SHP77 treated with DMSO at 0.1 percent for 48 hours (cell line): ENCODE results near the gene POLE.
A peak's percentile ranks its signal among the peaks of the same experiment; 100 is the strongest.

Source experiments
- DNase-seq: peaks from one replicate; lab custom pipeline; 2025; lab: John Stamatoyannopoulos, UW

The POLE gene, protein sequence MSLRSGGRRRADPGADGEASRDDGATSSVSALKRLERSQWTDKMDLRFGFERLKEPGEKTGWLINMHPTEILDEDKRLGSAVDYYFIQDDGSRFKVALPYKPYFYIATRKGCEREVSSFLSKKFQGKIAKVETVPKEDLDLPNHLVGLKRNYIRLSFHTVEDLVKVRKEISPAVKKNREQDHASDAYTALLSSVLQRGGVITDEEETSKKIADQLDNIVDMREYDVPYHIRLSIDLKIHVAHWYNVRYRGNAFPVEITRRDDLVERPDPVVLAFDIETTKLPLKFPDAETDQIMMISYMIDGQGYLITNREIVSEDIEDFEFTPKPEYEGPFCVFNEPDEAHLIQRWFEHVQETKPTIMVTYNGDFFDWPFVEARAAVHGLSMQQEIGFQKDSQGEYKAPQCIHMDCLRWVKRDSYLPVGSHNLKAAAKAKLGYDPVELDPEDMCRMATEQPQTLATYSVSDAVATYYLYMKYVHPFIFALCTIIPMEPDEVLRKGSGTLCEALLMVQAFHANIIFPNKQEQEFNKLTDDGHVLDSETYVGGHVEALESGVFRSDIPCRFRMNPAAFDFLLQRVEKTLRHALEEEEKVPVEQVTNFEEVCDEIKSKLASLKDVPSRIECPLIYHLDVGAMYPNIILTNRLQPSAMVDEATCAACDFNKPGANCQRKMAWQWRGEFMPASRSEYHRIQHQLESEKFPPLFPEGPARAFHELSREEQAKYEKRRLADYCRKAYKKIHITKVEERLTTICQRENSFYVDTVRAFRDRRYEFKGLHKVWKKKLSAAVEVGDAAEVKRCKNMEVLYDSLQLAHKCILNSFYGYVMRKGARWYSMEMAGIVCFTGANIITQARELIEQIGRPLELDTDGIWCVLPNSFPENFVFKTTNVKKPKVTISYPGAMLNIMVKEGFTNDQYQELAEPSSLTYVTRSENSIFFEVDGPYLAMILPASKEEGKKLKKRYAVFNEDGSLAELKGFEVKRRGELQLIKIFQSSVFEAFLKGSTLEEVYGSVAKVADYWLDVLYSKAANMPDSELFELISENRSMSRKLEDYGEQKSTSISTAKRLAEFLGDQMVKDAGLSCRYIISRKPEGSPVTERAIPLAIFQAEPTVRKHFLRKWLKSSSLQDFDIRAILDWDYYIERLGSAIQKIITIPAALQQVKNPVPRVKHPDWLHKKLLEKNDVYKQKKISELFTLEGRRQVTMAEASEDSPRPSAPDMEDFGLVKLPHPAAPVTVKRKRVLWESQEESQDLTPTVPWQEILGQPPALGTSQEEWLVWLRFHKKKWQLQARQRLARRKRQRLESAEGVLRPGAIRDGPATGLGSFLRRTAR (N-terminal part only)

DNA sequence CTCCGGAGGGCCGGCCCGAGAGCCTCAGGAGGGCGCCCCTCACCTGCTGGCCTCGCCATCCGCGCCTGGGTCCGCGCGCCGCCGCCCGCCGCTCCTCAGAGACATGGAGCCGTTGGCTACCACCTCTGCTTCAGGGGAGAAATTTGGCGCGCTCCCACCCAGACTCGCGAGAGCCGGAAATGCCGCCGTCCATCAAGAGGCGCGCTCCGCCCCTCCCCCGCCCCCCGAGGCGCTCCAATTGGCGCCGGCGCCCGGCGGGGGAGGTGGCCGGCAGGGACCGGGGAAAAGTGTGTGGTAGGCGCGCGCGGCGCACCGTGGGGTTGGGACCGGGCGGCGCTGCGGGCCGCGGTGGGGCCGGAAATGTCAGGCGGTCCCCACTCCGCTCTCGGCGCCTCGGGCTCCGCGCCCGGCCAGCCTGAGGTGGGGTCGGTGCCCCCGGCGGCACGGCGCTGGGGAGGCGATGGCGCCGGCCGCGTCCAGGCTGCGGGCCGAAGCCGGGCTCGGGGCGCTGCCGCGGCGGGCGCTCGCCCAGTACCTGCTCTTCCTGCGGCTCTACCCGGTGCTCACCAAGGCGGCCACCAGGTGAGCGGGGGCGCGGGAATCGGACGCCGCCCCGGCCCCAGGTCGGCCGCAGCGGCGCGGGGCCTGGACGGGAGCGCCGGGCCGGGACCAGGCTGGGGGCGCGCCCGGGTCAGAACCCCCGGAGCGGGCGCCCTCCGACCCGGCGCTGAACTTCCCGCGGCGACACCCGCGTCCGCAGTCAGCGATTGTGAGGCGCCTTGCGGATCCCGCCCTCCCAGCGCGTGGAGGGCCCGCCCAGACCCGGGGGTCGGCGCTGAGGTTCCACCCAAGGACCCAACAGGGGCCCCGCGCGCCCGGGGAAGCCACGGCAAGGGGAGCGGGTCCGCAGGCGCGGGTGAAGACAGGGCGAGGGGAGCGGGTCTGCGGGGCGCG is at the start of gene POLE, which contains the start of gene PXMP2:
POLE (minus strand) TSS at position 132 of the 954 bp plus-strand sequence; CDS start at position 105, 27 bp downstream.
PXMP2 (plus strand) TSS at position 377 of the 954 bp plus-strand sequence; CDS start at position 461, 84 bp downstream.
- DNase-seq = peak; percentile 95

DNA sequence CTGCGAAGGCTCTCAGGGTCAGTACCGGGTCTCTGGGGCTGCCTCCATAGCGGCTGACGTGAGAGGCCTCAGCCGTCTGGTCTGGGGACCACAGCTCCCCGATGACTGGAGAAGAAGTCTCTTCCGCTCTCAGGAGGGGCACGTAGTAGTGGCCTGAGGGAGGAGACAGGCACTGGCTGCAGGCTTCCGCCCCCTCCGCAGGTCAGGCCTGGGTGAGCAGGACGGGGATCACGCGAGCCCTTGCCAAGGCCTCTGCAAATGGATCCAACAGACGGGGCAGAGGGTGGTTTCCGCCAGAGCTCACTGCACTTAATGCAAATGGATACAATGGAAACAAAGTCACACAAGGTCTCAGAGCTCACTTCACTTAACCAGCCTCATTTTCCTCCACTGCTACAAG is 49.8 kb upstream of the POLE start:
- no peak for DNase-seq

DNA sequence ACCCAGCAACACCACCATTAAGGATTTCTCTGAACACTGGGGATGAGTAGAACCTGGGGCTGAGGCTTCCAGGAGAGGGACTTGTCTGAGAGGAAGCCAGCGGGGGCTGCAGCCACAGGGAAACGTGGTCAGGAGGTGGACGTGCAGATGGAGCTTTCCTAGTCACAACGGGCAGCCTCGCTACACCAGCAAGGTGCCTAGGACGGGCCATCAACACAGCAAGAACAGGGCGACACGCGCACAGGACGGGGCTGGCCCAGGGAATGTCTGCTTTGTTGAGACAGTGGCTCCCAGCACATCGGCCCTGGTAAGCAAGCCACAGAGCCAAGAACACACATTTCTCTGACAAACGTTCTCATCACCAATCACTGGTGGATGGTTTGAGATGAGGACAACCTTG is 49.2 kb upstream of the POLE start:
- DNase-seq = no peak

DNA sequence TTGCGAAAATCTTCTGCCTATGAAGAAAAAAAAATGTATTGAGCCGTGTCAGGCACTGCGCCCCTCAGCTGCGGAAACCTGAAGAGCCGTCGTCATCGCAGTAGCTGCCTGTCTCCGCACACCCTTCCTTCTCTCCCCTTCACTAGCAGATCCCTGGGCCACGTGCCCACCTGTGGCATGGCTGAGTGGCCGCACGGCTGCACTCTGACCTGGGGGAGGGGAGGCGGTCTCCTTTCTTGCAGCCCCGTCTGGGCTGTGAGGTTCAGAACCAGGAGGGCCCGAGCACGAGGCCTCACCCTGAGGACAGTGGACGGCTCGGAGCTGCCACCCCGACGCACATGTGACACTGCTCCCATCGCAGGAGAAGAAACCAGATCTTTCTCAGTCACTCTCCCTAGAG is 48.4 kb upstream of the POLE start:
- no peak for DNase-seq

DNA sequence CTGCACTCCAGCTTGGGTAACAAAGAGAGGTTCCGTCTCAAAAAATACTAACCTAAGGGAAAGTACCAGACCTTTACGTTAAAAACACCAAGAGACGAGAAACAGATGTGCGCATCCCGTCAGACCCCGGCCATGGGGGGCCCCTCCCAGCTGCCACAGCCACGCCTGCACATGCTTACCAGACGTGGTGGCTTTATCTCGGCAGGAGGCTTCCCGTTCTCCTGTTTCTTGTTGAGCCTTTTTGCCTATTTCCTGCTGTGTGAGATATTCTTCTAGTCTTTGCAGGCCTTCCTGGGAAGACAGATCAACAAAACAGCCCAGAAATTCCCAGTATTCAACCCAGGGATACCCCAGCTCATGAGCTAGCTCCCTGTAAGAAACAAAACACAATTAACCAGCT is 47.1 kb upstream of the POLE start:
- DNase-seq = no peak

DNA sequence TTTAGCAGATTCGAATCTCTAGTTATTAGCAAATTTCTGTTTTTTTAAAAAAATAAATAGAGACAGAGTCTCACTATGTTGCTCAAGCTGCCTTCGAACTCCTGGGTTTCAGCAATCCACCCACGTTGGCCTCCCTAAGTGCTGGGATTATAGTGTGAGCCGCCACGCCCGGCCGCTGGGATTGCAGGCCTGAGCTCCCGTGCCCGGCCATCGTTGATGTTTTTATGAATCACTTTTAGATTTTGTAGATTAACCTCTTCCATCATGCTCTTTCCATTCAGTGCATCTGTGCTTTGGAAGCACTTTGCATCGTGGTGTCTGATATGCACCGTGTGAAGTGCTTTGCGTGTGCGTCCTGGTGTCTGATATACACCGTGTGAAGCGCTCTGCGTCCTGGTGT is 44.4 kb upstream of the POLE start:
- no peak for DNase-seq

DNA sequence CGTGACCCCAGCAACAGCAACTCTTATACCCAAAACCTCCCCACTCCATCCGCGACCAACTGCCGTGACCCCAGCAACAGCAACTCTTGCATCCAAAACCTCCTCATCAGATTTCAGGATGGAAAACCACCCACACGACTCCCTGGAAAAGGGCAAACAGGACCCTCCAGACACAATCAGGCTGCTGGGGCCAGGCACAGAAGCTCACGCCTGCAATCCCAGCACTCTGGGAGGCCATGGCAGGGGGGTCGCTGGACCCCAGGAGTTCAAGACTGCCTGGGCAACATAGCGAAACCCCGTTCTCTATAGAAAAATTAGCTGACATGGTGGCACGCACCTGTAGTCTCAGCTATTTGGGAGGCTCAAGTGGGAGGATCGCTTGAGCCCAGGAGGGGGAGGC is 43.2 kb upstream of the POLE start:
- no peak for DNase-seq

DNA sequence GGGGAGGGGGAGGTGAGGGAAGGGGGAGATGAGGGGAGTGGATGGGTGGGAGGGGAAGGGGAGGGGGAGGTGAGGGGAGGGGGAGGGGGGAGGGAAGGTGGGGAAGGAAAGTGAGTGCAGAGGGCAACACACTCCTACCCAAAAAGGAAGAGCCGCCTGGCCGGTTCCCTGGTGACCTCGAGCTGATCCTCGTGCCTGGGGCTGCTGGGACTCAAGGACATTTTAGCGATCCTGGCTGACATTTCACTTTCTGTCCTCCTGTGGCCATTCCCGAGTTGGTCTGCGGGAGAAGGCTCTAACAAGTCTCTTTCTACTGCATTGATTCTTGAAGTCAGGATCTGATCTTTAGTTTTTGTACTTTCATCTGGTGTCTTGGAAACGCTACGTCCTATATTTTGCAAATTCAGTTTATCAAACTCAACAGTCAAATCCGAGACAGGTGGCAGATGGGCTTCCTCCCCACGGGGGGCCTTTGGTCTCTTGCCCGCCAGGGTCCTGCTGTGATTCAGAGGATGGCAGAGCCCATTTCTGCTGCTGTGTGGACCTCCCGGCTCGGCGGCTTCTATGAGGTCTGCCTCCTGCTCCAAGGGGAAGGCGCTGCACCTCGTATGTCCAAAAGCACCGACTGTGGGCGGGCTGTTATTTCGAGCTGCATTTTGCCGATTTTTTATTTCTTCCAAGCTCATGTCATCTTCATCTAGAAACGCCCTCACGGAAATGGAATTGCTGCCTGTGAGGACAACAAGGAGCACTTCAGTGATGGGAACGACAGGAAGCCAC is 42.6 kb upstream of the POLE start:
- DNase-seq = no peak

DNA sequence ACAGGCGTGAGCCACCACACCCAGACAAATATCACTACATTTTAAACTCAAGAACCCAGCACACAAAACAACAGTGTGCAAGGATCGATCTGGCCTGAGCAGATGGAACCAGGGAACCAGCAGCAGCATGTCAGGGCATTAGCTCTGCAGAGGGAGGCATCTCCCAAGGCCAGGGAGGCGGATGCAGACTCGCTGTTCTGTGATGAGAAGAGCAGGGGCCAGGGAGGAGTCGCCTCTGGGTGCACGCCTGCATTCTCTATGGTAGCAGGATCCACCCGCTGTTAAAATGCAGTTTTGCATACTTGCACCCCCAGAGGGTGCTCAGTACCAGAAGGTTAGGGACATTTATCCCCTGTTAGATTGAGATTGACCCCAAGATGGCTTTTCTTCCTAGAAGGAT is 41.4 kb upstream of the POLE start:
- DNase-seq = no peak

DNA sequence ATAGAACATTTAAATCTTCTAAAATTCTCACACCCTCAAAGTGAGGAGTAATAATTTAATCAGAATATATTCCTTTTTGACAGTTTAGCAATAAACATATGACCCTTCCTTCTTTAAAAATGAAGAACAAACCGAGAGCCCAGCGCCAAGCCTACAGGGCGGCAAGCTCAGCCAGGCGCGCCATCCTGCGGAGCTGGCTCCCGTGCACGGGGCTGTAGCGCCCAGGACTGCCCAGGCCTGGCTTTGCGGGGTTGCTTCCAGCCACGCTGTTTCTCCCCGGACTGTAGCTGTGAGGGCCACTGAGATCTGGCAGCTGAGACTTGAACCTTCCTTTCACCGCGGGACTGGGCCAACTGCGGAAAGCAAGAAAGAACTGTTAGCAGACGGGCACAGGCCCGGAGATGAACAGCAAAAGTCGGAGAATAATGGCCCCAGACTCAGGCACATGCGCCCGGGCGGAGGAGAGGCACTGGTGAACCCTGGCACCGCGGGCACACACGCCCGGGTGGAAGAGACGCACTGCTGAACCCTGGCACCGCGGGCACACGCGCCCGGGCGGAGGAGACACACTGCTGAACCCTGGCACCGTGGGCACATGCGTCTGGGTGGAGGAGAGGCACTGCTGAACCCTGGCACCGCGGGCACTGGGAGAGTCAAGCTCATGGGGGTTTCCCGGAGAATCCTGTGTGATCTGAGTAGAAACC is 40.1 kb upstream of the POLE start:
- DNase-seq = no peak

DNA sequence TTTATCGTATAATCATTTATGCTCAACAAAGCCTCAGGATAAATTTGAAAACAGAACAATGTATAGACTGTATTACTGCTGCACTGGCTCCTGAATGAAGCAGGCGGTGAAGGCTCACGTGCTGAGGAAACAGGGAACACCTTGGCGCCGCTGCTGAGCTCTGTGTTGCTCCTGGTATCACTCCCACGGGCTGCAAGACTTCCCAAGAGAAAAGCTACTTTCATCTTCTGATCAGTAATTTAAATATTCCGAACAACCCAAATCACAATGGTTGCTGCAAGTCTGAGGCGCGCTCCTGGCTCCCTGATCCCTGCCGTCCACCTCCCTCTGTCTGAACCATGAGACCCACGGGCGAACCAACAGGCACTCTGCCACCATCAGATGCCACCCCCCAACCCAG is 39.2 kb upstream of the POLE start:
- no peak for DNase-seq

DNA sequence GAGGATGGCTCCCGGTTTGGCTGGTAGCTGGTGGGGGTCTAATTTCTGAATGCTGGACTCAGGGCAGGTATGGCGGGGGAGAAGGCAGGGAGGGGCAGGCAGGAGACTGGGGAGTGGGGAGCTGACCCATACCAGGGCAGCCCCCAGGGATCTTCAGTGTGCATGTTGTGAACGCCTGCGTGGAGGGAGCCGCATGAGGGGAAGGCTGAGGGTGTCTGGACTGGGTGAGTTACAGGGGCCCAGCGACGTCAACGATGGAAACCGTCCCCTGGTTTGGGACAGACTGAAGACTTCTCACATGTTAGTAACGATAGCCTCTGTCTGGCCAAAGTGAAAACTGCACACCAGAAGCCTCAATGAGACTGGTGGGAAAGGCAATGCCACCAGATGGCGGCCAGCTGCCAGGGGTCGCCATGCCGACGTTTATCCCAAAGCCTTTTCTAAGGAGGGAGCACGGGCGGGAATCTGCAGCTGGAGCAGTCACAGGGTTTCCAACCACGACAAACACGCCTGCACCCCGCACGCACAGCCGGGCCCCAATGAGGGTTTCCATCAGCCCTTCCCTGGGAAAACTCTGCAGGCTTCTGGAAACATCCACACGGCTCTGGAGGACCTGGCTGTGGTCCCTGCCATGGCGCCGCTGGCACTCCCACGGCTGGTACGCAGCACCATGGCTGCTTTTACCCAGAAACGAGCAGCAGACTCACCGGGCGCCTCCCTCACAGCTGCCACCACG is 37.5 kb upstream of the POLE start:
- DNase-seq = no peak

DNA sequence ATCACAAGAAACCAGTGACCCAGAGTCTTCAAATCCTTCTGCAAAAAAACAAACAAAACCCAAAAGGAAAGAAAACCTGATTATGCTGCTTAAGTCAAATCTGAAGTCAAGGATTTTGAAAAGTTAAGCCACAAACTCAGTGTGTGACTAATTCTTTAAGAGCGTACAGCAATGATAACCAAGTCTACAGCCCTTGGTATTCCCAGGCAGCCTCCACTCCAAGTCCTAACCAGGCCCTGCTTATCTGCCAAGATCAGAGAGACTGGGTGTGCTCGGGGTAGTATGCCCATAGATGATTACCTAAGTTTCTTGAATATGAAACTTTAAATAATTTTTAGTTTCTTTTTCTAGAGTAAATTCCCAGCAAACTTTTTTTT is 36.6 kb upstream of the POLE start:
- no peak for DNase-seq

DNA sequence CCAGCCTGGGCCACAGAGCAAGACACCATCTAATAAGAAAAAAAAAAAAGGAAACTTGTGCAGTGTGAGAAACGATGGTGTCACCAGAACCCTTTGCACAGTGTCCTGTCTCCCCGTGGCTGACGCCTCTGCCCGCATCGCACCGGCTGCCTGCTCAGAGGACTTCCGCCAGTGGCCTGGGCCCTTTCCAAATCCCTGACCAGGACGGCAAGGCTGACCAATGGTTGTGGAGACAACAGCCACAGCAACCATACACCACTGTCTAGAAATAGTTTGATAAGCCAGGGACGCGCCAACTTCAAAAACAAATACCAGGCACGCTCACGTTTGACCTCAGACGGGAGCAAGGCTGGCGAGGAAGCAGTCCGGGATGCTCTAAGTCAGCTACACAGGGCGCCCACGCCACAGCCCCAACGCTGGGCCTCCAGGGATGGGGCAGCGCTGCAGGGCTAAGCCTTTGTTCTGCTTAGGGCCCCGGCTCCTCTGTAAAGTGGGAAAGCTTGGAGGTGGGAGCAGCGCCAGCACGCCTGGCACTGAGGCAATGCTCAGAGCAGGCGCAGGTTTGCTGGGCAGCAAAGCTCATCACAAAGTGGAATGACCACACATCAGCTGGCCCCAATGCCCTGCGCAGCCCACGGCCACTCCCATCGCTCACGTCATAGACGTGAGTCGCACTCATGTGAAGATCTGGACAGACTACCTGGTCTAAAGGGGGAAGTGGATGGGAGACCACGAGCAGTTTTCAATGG is 36.0 kb upstream of the POLE start:
- no peak for DNase-seq

DNA sequence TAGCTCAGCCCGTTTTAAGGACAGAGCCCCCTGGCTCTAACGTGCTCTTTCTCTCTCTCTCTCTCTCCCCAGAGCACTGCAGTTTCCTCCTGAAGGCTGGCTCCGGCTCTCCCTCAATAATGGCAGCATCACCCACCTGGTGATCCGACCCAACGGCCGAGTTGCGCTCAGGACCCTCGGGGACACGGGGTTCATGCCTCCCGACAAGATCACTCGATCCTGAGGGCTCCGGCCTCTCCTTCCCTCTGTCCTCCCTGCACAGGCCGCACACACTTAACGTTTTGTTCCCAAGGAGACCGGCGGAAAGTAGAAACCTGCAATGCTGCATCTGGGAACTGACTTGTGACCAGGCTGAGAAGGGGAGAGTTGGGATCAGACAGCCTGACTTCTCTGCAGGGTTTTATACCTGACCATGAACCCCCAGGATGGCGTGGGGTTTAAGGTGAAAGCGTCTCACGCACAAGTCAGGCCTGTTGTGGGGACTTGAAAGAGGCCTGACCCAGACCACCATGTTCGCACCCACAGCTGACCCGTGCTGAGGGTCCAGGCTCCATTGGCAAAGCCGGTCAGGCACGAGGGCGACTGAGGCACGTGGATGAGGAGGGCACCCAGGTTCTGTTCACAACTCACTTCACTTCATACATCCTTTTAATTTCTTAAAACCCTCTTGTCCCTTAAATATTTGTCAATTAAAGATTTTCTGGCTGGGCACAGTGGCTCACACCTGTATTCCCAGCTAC is 33.6 kb upstream of the POLE start:
- DNase-seq = no peak

DNA sequence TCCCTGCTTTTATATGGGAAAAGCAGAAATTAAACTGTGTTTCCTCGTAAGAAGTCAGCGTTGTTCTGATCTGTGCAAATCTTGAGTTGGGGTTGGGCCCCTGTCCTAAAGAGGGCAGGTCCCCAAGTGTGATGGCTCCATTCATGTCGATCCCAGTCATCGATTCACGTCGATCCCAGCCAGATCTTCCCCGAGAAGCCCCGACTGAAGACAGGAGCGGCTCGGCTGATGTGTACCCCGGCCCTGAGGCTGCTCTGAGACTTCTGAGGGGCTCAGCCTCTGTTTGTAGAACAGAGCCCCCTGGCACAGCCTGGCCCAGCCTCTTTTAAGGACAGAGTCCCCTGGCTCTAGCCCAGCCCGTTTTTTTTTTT is 32.8 kb upstream of the POLE start:
- no peak for DNase-seq

DNA sequence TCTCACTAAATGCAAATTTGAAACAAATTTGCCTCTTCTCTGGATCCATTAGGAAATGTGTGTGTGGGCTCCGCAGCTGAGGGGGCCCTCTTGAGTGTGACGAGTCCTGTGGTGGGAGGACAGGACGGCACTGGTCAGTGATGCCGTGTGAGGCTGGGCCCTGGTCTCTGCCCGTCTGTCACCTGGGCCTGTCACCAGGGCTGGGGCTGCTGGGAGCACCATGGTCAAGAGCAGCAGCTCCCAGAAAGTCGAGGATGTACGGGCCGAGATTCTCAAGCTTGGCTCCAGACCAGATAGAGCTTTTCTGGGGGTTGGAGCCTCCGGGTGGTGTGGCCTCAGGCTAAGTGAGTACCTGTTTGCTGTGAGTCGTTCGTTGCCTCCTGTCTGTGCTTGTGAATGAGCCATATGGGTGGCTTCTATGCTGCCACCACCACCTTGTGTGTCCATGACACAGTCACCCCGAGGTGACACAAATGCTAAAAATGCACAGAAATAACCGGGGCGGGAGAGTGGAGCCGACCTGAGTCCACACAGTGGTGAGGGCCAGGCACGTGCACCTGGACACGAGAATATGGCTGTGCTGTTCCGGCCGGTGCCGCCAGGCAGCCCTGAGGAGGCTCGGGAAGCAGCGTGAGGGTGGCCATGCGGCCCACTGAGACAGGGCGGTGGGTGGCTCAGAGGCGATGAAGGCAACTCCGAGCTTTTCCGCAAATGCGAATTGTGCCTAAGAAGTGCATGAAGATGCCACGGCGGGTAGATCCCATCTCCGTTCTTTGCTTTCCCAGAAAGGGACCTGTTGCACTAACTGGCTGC is 32.2 kb upstream of the POLE start:
- DNase-seq = no peak
